Spleen (tissue), 11 donors: ENCODE results near the gene FERMT3. TPM values are rescaled to one million over a fixed set of nuclear protein-coding genes. Genes with fewer than 3 reads are reported as not detected.

Source experiments
- DNase-seq: peaks from one replicate; pipeline ENCODE4 v3.0.0-alpha.2; 2020
- H3K27ac ChIP-seq, 8 donors: fragments of 200-600 bp; sonication (generic) in 7 of 8; 1 replicate in 4 of 8; 2 replicates in 4 of 8; pipeline versions ENCODE4 v1.5.0 to v1.8.0; 2016 to 2021; ENCODE audit warnings: inconsistent platforms in 4 of 8, mild to moderate bottlenecking in 4 of 8, moderate library complexity in 1 of 8
- H3K27me3 ChIP-seq, 7 donors: fragments of 200-600 bp; sonication (generic) in 6 of 7; replicated peaks in 1 of 7; 1 replicate in 4 of 7; 2 replicates in 3 of 7; pipeline versions ENCODE4 v1.5.0 to v1.8.0; 2016 to 2021; ENCODE audit warnings: inconsistent platforms in 3 of 7, mild to moderate bottlenecking in 1 of 7
- H3K36me3 ChIP-seq, 6 donors: fragments of 200-600 bp; sonication (generic) in 5 of 6; 1 replicate in 4 of 6; 2 replicates in 2 of 6; pipeline versions ENCODE4 v1.5.0 to v1.8.0; 2016 to 2021; ENCODE audit warnings: inconsistent platforms in 2 of 6
- H3K4me1 ChIP-seq, 6 donors: fragments of 200-600 bp; sonication (generic) in 5 of 6; 1 replicate in 3 of 6; 2 replicates in 3 of 6; pipeline versions ENCODE4 v1.5.0 to v1.8.0; 2016 to 2021; ENCODE audit warnings: inconsistent platforms in 3 of 6
- H3K4me3 ChIP-seq, 8 donors: fragments of 200-600 bp; sonication (generic) in 7 of 8; 1 replicate in 4 of 8; 2 replicates in 4 of 8; pipeline versions ENCODE4 v1.5.0 to v1.8.0; 2016 to 2021; ENCODE audit warnings: inconsistent platforms in 4 of 8, mild to moderate bottlenecking in 4 of 8, moderate library complexity in 2 of 8
- H3K9me3 ChIP-seq, 8 donors: fragments of 200-600 bp; sonication (generic) in 7 of 8; 1 replicate in 4 of 8; 2 replicates in 4 of 8; pipeline versions ENCODE4 v1.5.0 to v1.8.0; 2016 to 2021; ENCODE audit warnings: inconsistent platforms in 4 of 8
- POLR2A ChIP-seq, 3 donors: fragments of 450-650 bp; IDR thresholded peaks; one replicate each; pipeline ENCODE4 v1.5.1; 2017; ENCODE audit warnings: antibody characterized with exemption in 3 of 3, mild to moderate bottlenecking in 1 of 3
- POLR2AphosphoS5 ChIP-seq, 3 donors: sonication (generic); formaldehyde crosslinking; IDR thresholded peaks; one replicate each; pipeline ENCODE4 v1.5.1; 2017; ENCODE audit warnings: antibody characterized with exemption in 3 of 3
- WGBS, 5 donors: extraction: QIAGEN DNeasy Blood & Tissue Kit in 3 of 5; methylation state at CpG; one replicate each; pipeline versions ENCODE4 v1.1.5 to v1.1.7; 2013 to 2018; 5-methylcytosine and 5-hydroxymethylcytosine counted together
- intact Hi-C: fragments of 100-400 bp; cut with DNase I; formaldehyde crosslinking; loops from one replicate; pipeline ENCODE4 v1.15.0; 2023; ENCODE audit warnings: low total_unique reads
- polyA plus RNA-seq, 3 donors: library from polyadenylated mRNA; stranded (reverse); fragments of 200-250 nt; gene quantifications; one replicate each; pipeline ENCODE4 v1.2.1, GENCODE V29; 2013
- total RNA-seq, 7 donors: library from RNA; depleted of rRNA in 3 of 7; stranded (reverse); fragments of >200 nt in 3 of 7; fragmentation: NEBNext Ultra II Directional in 4 of 7; extraction: Animal tissue kit (Norgen Biotek cat#: 25700) in 4 of 7; gene quantifications; one replicate each; pipeline versions ENCODE4 v1.1.0 to v1.2.1, GENCODE V29; 2016 to 2021
- TF ChIP-seq, protein P1 (sequence below), 11 experiments: fragments of 200-600 bp in 7 of 11; fragments of 450-650 bp in 4 of 11; sonication (generic) in 4 of 11; IDR thresholded peaks in 8 of 11; conservative IDR thresholded peaks in 3 of 11; 1 replicate in 7 of 11; 2 replicates in 4 of 11; pipeline versions ENCODE4 v1.4.0 to v1.8.0; 2016 to 2021; ENCODE audit warnings: antibody characterized with exemption in 11 of 11, inconsistent platforms in 4 of 11, mild to moderate bottlenecking in 1 of 11
- donor health status: healthy with polysubstance abuse.
- donor health status: DM: no; HTN: no; CAD: no; lungs with moderate emphysema.
- donor health status: DM: no; HTN: no; CAD: no.
- donor health status: Bipolar disorder and iron deficiency.
- donor health status: healthy.
- donor health status: DM: no; HTN: no; CAD: no.
- donor health status: DM: yes; HTN: yes; CAD: no.

Gene FERMT3
- total and polyA plus RNA-seq, 10 donors, result 120 to 248 (median 174) TPM

DNA sequence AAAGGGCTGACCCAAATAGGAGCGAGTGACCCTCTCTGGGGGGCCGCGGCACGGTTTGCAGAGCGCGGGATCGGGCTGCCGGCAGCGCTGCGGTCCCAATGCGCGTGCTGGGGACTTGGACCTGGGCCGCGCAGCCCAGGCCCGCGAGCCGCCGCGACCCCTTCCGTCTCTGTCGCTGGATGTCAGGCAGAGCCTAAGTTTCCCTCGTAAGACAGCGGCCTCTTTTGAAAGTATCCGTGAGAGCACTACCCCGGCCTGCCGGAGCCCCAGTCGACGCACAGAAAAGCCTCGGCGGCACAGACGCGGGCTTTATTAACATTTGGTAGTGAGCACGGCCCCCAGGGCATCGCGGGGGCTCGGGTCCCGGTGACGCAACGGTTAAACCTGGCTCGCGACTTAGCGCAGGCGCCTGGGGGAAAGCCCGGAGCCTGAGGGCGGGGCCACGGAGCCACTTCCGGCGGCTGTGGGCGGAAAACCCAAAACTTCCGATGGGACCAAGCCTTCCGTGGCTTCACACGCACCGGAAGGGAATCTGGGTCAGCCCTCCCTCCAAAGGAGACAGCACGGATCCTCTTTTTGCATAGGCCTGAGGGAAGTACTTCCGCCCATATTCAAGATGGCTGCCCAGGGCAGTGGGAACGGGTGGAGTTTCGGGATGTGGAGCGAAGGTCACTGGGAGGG is 63.2 kb downstream of the FERMT3 start:
- H3K36me3 ChIP-seq, result peaks cover 0 to 30% (median 11%) of the 10 kb centered on the region in 6 donors
- no peaks in the 10 kb centered on the region for H3K27me3 ChIP-seq
- TF ChIP-seq POLR2AphosphoS5 (IDR thresholded peaks at IDR 0.05), result peak; percentile 97 to 99 (median 98)
- TF ChIP-seq POLR2A (IDR thresholded peaks at IDR 0.05), result peak in 2 of 3 donors; percentile 25 to 33
- TF ChIP-seq, protein P1, sequence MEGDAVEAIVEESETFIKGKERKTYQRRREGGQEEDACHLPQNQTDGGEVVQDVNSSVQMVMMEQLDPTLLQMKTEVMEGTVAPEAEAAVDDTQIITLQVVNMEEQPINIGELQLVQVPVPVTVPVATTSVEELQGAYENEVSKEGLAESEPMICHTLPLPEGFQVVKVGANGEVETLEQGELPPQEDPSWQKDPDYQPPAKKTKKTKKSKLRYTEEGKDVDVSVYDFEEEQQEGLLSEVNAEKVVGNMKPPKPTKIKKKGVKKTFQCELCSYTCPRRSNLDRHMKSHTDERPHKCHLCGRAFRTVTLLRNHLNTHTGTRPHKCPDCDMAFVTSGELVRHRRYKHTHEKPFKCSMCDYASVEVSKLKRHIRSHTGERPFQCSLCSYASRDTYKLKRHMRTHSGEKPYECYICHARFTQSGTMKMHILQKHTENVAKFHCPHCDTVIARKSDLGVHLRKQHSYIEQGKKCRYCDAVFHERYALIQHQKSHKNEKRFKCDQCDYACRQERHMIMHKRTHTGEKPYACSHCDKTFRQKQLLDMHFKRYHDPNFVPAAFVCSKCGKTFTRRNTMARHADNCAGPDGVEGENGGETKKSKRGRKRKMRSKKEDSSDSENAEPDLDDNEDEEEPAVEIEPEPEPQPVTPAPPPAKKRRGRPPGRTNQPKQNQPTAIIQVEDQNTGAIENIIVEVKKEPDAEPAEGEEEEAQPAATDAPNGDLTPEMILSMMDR (IDR thresholded peaks at IDR 0.05 in 8 of 11, conservative IDR thresholded peaks at IDR 0.05 in 3 of 11), result peak in 6 of 11 experiments; percentile 7 to 36 (median 22)
- peak overlapping the region; percentile 80 to 100 (median 98) for H3K27ac ChIP-seq
- WGBS, 5 donors, result 0 to 2% (median 0%) methylated on average over 20 to 58 of the region's 58 CpGs
- peaks cover 27 to 56% (median 39%) of the 10 kb centered on the region in 6 donors for H3K4me1 ChIP-seq
- peak; percentile 99 for DNase-seq
- peak overlapping the region; percentile 61 to 99 (median 90) for H3K4me3 ChIP-seq
- no peaks in the 10 kb centered on the region for H3K9me3 ChIP-seq
- intact Hi-C loops, result no loop called here

Other genes starting within 250 kb of the FERMT3 start
- gene COX8A, start 232.1 kb upstream of the FERMT3 start, total RNA-seq, result 100 to 1,000 TPM; 181 to 531 (median 217) TPM
- 100 to 1,000 TPM; 340 to 698 (median 481) TPM for gene COX8A, start 232.1 kb upstream of the FERMT3 start, polyA plus RNA-seq
- gene OTUB1, start 220.3 kb upstream of the FERMT3 start, total RNA-seq, result 10 to 100 TPM; 56.1 to 65.8 (median 58.8) TPM
- gene OTUB1, start 220.3 kb upstream of the FERMT3 start, polyA plus RNA-seq, result 10 to 100 TPM; 65.5 to 89.7 (median 83.5) TPM
- gene FLRT1, start 170.8 kb upstream of the FERMT3 start, total RNA-seq, result under 1 TPM in 5 of 7 donors, not detected in 2; 0.10 to 0.51 (median 0.17) TPM
- gene FLRT1, start 170.8 kb upstream of the FERMT3 start, polyA plus RNA-seq, result under 1 TPM in 2 of 3 donors, not detected in 1; 0.03 to 0.16 TPM
- gene MACROD1, start 40.6 kb upstream of the FERMT3 start, total RNA-seq, result 10 to 100 TPM in 1 of 7 donors, 1 to 10 TPM in 6; 5.1 to 10.6 (median 7.3) TPM
- 10 to 100 TPM in 2 of 3 donors, 1 to 10 TPM in 1; 7.0 to 20.3 (median 17.6) TPM for gene MACROD1, start 40.6 kb upstream of the FERMT3 start, polyA plus RNA-seq
- 100 to 1,000 TPM in 2 of 7 donors, 10 to 100 TPM in 5; 61.2 to 111 (median 88.2) TPM for gene STIP1, start 20.6 kb upstream of the FERMT3 start, total RNA-seq
- gene STIP1, start 20.6 kb upstream of the FERMT3 start, polyA plus RNA-seq, result 10 to 100 TPM; 30.1 to 68.4 (median 38.8) TPM
- 10 to 100 TPM; 34.2 to 56.3 (median 40.0) TPM for gene TRPT1, start 19.5 kb downstream of the FERMT3 start, total RNA-seq
- 10 to 100 TPM; 57.8 to 74.0 (median 60.8) TPM for gene TRPT1, start 19.5 kb downstream of the FERMT3 start, polyA plus RNA-seq
- gene NUDT22, start 19.6 kb downstream of the FERMT3 start, total RNA-seq, result 10 to 100 TPM; 68.1 to 88.6 (median 78.2) TPM
- gene NUDT22, start 19.6 kb downstream of the FERMT3 start, polyA plus RNA-seq, result 100 to 1,000 TPM in 1 of 3 donors, 10 to 100 TPM in 2; 61.8 to 109 (median 96.3) TPM
- 10 to 100 TPM; 28.0 to 59.9 (median 49.0) TPM for gene DNAJC4, start 23.8 kb downstream of the FERMT3 start, total RNA-seq
- gene DNAJC4, start 23.8 kb downstream of the FERMT3 start, polyA plus RNA-seq, result 100 to 1,000 TPM in 1 of 3 donors, 10 to 100 TPM in 2; 83.7 to 113 (median 85.8) TPM
- gene VEGFB, start 27.9 kb downstream of the FERMT3 start, total RNA-seq, result 100 to 1,000 TPM in 1 of 7 donors, 10 to 100 TPM in 6; 38.3 to 103 (median 63.5) TPM
- 10 to 100 TPM; 81.6 to 96.9 (median 87.1) TPM for gene VEGFB, start 27.9 kb downstream of the FERMT3 start, polyA plus RNA-seq
- 10 to 100 TPM; 26.9 to 98.3 (median 42.6) TPM for gene FKBP2, start 34.4 kb downstream of the FERMT3 start, total RNA-seq
- gene FKBP2, start 34.4 kb downstream of the FERMT3 start, polyA plus RNA-seq, result 100 to 1,000 TPM in 1 of 3 donors, 10 to 100 TPM in 2; 90.8 to 104 (median 98.4) TPM
- 10 to 100 TPM; 47.6 to 93.9 (median 78.3) TPM for gene PPP1R14B, start 40.2 kb downstream of the FERMT3 start, total RNA-seq
- 100 to 1,000 TPM; 139 to 190 (median 168) TPM for gene PPP1R14B, start 40.2 kb downstream of the FERMT3 start, polyA plus RNA-seq
- 10 to 100 TPM; 20.7 to 28.3 (median 22.3) TPM for gene PLCB3, start 44.8 kb downstream of the FERMT3 start, total RNA-seq
- 10 to 100 TPM in 1 of 3 donors, 1 to 10 TPM in 2; 3.8 to 11.9 (median 4.4) TPM for gene PLCB3, start 44.8 kb downstream of the FERMT3 start, polyA plus RNA-seq
- 10 to 100 TPM; 27.0 to 49.3 (median 33.4) TPM for gene BAD, start 77.9 kb downstream of the FERMT3 start, total RNA-seq
- 10 to 100 TPM; 53.9 to 67.3 (median 61.4) TPM for gene BAD, start 77.9 kb downstream of the FERMT3 start, polyA plus RNA-seq
- 10 to 100 TPM; 21.8 to 37.2 (median 30.2) TPM for gene GPR137, start 79.1 kb downstream of the FERMT3 start, total RNA-seq
- 10 to 100 TPM; 13.7 to 22.8 (median 16.7) TPM for gene GPR137, start 79.1 kb downstream of the FERMT3 start, polyA plus RNA-seq
- gene KCNK4, start 84.6 kb downstream of the FERMT3 start, total RNA-seq, result under 1 TPM in 3 of 7 donors, not detected in 4; 0.35 to 0.77 (median 0.44) TPM
- under 1 TPM in 2 of 3 donors, not detected in 1; 0.06 to 0.09 TPM for gene KCNK4, start 84.6 kb downstream of the FERMT3 start, polyA plus RNA-seq
- gene CATSPERZ, start 93.6 kb downstream of the FERMT3 start, total RNA-seq, result not detected
- under 1 TPM in 2 of 3 donors, not detected in 1; 0.09 to 0.48 TPM for gene CATSPERZ, start 93.6 kb downstream of the FERMT3 start, polyA plus RNA-seq
- 10 to 100 TPM; 30.2 to 49.3 (median 43.7) TPM for gene ESRRA, start 98.8 kb downstream of the FERMT3 start, total RNA-seq
- gene ESRRA, start 98.8 kb downstream of the FERMT3 start, polyA plus RNA-seq, result 10 to 100 TPM; 24.0 to 56.5 (median 34.7) TPM
- gene TRMT112, start 110.8 kb downstream of the FERMT3 start, total RNA-seq, result 100 to 1,000 TPM; 138 to 420 (median 158) TPM
- gene TRMT112, start 110.8 kb downstream of the FERMT3 start, polyA plus RNA-seq, result 100 to 1,000 TPM; 328 to 431 (median 350) TPM
- gene PRDX5, start 111.4 kb downstream of the FERMT3 start, total RNA-seq, result 100 to 1,000 TPM in 3 of 7 donors, 10 to 100 TPM in 4; 77.0 to 169 (median 95.6) TPM
- 100 to 1,000 TPM; 181 to 302 (median 237) TPM for gene PRDX5, start 111.4 kb downstream of the FERMT3 start, polyA plus RNA-seq
- 100 to 1,000 TPM in 3 of 7 donors, 10 to 100 TPM in 4; 64.3 to 128 (median 86.6) TPM for gene CCDC88B, start 133.5 kb downstream of the FERMT3 start, total RNA-seq
- 100 to 1,000 TPM; 225 to 638 (median 623) TPM for gene CCDC88B, start 133.5 kb downstream of the FERMT3 start, polyA plus RNA-seq
- gene RPS6KA4, start 152.4 kb downstream of the FERMT3 start, total RNA-seq, result 10 to 100 TPM; 26.9 to 47.5 (median 38.2) TPM
- 10 to 100 TPM; 18.8 to 43.0 (median 32.3) TPM for gene RPS6KA4, start 152.4 kb downstream of the FERMT3 start, polyA plus RNA-seq